Prostate gland (tissue), 2 donors: Measurements from ENCODE around the gene FHIT. TPM values are rescaled to one million over a fixed set of nuclear protein-coding genes. Genes with fewer than 3 reads are reported as not detected.

Source experiments
- DNase-seq: peaks from one replicate; pipeline ENCODE4 v3.0.0-alpha.2; 2019; ENCODE audit warnings: low spot score
- H3K27ac ChIP-seq, 2 donors: fragments of 200-600 bp; sonication (generic); 2 replicates each; pipeline ENCODE4 v1.5.1; 2017 to 2019
- H3K27me3 ChIP-seq: fragments of 200-600 bp; sonication (generic); replicated peaks from 2 replicates; pipeline ENCODE4 v1.5.1; 2019; ENCODE audit not compliant: insufficient read depth
- H3K36me3 ChIP-seq, 2 donors: fragments of 200-600 bp; sonication (generic); 1 replicate in 1 of 2; 2 replicates in 1 of 2; pipeline versions ENCODE4 v1.5.1 to v1.8.1; 2017 to 2019
- H3K4me1 ChIP-seq: fragments of 200-600 bp; sonication (generic); replicated peaks from 2 replicates; pipeline ENCODE4 v1.5.1; 2019
- H3K4me3 ChIP-seq, 2 donors: fragments of 200-600 bp; sonication (generic); 2 replicates each; pipeline ENCODE4 v1.5.1; 2017 to 2019
- H3K9me3 ChIP-seq: fragments of 200-600 bp; sonication (generic); 2 replicates; pipeline ENCODE4 v1.5.1; 2017
- CTCF ChIP-seq, 4 experiments: fragments of 200-600 bp in 2 of 4; fragments of 450-650 bp in 2 of 4; sonication (generic) in 2 of 4; IDR thresholded peaks; 1 replicate in 3 of 4; 2 replicates in 1 of 4; pipeline ENCODE4 v1.5.1; 2016 to 2019; ENCODE audit warnings: antibody characterized with exemption in 4 of 4, mild to moderate bottlenecking in 2 of 4, moderate library complexity in 2 of 4
- POLR2A ChIP-seq: fragments of 450-650 bp; IDR thresholded peaks from one replicate; pipeline ENCODE4 v1.6.1; 2016; ENCODE audit warnings: antibody characterized with exemption, mild to moderate bottlenecking
- POLR2AphosphoS5 ChIP-seq: sonication (generic); formaldehyde crosslinking; IDR thresholded peaks from one replicate; pipeline ENCODE4 v1.6.1; 2017; ENCODE audit warnings: antibody characterized with exemption
- WGBS: methylation state at CpG from one replicate; pipeline ENCODE4 v1.1.5; 2018; 5-methylcytosine and 5-hydroxymethylcytosine counted together
- intact Hi-C: fragments of 100-400 bp; cut with DNase I; formaldehyde crosslinking; loops from one replicate; pipeline ENCODE4 v1.14.2; 2022
- total RNA-seq, 2 donors: library from RNA; depleted of rRNA; stranded (reverse); fragments of >200 nt; gene quantifications; one replicate each; pipeline ENCODE4 v1.1.0, GENCODE V29; 2016

The FHIT gene
- total RNA-seq, 2 donors from 2014 or later, result 6.4 to 10.4 TPM

GRCh38 chr3:60948488-60948887, 302.8 kb downstream of the FHIT start:
- no peak for TF ChIP-seq POLR2AphosphoS5
- Histone ChIP-seq H3K9me3 (no peaks in the 10 kb centered on the region), H3K4me3 (no peak overlapping the region), H3K36me3 (no peaks in the 10 kb centered on the region), H3K27ac (no peak overlapping the region), H3K4me1 (no peaks in the 10 kb centered on the region), H3K27me3 (no peaks in the 10 kb centered on the region)
- intact Hi-C loops, result no loop called here
- DNase-seq, result no peak

- Histone ChIP-seq H3K4me1 (no peaks in the 10 kb centered on the region), H3K9me3 (no peaks in the 10 kb centered on the region), H3K27me3 (no peaks in the 10 kb centered on the region), H3K27ac (no peak overlapping the region), H3K4me3 (no peak overlapping the region), H3K36me3 (no peaks in the 10 kb centered on the region)
- DNase-seq, result no peak
- intact Hi-C loops, result no loop called here
- 92% methylated on average over 3 of the region's 3 CpGs for WGBS
- TF ChIP-seq POLR2AphosphoS5 (no peak), POLR2A (no peak), CTCF (IDR thresholded peaks at IDR 0.05) (no peak)
These were observed 315.5 kb downstream of the FHIT start for GRCh38 chr3:60935709-60936108.

- TF ChIP-seq CTCF (IDR thresholded peaks at IDR 0.05) (no peak), POLR2AphosphoS5 (no peak), POLR2A (no peak)
- Histone ChIP-seq H3K9me3 (no peaks in the 10 kb centered on the region), H3K27me3 (no peaks in the 10 kb centered on the region), H3K4me1 (no peaks in the 10 kb centered on the region), H3K27ac (no peak overlapping the region), H3K4me3 (no peak overlapping the region), H3K36me3 (no peaks in the 10 kb centered on the region)
- 56% methylated on average over 2 of the region's 2 CpGs for WGBS
- no peak for DNase-seq
- intact Hi-C loops, result no loop called here
These were observed 317.4 kb downstream of the FHIT start for GRCh38 chr3:60933824-60934223.

GRCh38 chr3:60932643-60933042, 318.6 kb downstream of the FHIT start:
- H3K36me3 ChIP-seq, result no peaks in the 10 kb centered on the region
- 90% methylated on average over 1 of the region's 1 CpG for WGBS
- no peak for TF ChIP-seq POLR2AphosphoS5
- no peak for TF ChIP-seq POLR2A
- no peak for TF ChIP-seq CTCF (IDR thresholded peaks at IDR 0.05)
- H3K4me3 ChIP-seq, result no peak overlapping the region
- H3K9me3 ChIP-seq, result no peaks in the 10 kb centered on the region
- no peaks in the 10 kb centered on the region for H3K27me3 ChIP-seq
- no peak for DNase-seq
- intact Hi-C loops, result no loop called here
- H3K27ac ChIP-seq, result no peak overlapping the region
- no peaks in the 10 kb centered on the region for H3K4me1 ChIP-seq

- no peak overlapping the region for H3K27ac ChIP-seq
- no peaks in the 10 kb centered on the region for H3K9me3 ChIP-seq
- no peak for DNase-seq
- 77% methylated on average over 2 of the region's 2 CpGs for WGBS
- H3K4me1 ChIP-seq, result no peaks in the 10 kb centered on the region
- H3K36me3 ChIP-seq, result no peaks in the 10 kb centered on the region
- no peaks in the 10 kb centered on the region for H3K27me3 ChIP-seq
- no peak overlapping the region for H3K4me3 ChIP-seq
- intact Hi-C loops, result no loop called here
- no peak for TF ChIP-seq CTCF (IDR thresholded peaks at IDR 0.05)
- no peak for TF ChIP-seq POLR2A
These were observed 319.1 kb downstream of the FHIT start for GRCh38 chr3:60932170-60932569.
